Ishikawa (cell line): ENCODE results near the gene GPR152.

Experiments
- CEBPB ChIP-seq: IDR thresholded peaks from 2 replicates; pipeline ENCODE4 v1.6.1; 2012
- CREB1 ChIP-seq: IDR thresholded peaks from 2 replicates; pipeline ENCODE4 v1.6.1; 2012; ENCODE audit warnings: low read depth
- EGR1 ChIP-seq: IDR thresholded peaks from 2 replicates; pipeline ENCODE4 v1.6.1; 2012
- EP300 ChIP-seq: IDR thresholded peaks from 2 replicates; pipeline ENCODE4 v1.6.1; 2012; ENCODE audit warnings: borderline replicate concordance
- FOXM1 ChIP-seq: IDR thresholded peaks from 2 replicates; pipeline ENCODE4 v1.6.1; 2012; ENCODE audit warnings: low read depth, borderline replicate concordance
- NFIC ChIP-seq: IDR thresholded peaks from 2 replicates; pipeline ENCODE4 v1.6.1; 2012
- RAD21 ChIP-seq: IDR thresholded peaks from 2 replicates; pipeline ENCODE4 v1.6.1; 2012; ENCODE audit warnings: low read depth
- TAF1 ChIP-seq: IDR thresholded peaks from 2 replicates; pipeline ENCODE4 v1.6.1; 2012; ENCODE audit warnings: low read depth, mild to moderate bottlenecking
- TCF12 ChIP-seq: IDR thresholded peaks from 2 replicates; pipeline ENCODE4 v1.6.1; 2012; ENCODE audit warnings: low read depth
- TEAD4 ChIP-seq: IDR thresholded peaks from 2 replicates; pipeline ENCODE4 v1.6.1; 2012
- YY1 ChIP-seq: IDR thresholded peaks from 2 replicates; pipeline ENCODE4 v1.6.1; 2012; ENCODE audit warnings: low read depth
- ZBTB7A ChIP-seq: IDR thresholded peaks from 2 replicates; pipeline ENCODE4 v1.6.1; 2012; ENCODE audit warnings: low read depth
- TF ChIP-seq, protein P1 (sequence below): IDR thresholded peaks from 2 replicates; pipeline ENCODE4 v1.6.1; 2012
- TF ChIP-seq, protein P2 (sequence below): IDR thresholded peaks from 2 replicates; pipeline ENCODE4 v1.6.1; 2012; ENCODE audit warnings: low read depth, mild to moderate bottlenecking
- TF ChIP-seq, protein P3 (sequence below): IDR thresholded peaks from 2 replicates; pipeline ENCODE4 v1.6.1; 2012

Gene GPR152

DNA sequence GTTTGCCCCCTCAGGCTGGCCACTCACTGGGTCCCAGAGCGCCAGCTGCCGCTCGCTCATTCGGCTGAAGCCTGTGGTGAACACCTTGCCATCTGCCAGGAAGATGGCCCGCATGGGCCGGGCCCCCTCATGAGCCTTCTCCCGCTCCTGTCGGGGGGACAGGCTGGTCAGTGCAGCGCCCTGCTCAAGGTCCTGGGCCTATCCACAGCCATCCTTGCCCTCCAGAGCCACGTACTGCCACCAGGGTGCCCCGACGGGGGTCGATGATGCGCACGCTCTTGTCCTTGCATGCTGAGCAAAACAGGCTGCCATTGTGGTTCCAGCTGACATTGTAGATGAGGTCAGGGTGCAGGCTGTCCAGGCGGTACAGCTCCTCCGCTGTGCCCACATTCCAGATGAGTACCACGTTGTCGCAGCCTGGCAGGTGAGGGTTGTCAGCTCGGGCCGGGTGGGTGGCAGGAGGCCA, 11.4 kb downstream of the GPR152 start:
- TF ChIP-seq FOXM1 (no peak), CEBPB (no peak), NFIC (no peak), RAD21 (no peak), TCF12 (no peak), ZBTB7A (no peak), EGR1 (no peak), YY1 (no peak), CREB1 (no peak), TEAD4 (no peak), TAF1 (no peak), EP300 (no peak)
- TF ChIP-seq, protein P1, sequence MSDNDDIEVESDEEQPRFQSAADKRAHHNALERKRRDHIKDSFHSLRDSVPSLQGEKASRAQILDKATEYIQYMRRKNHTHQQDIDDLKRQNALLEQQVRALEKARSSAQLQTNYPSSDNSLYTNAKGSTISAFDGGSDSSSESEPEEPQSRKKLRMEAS = no peak
- TF ChIP-seq, protein P2, sequence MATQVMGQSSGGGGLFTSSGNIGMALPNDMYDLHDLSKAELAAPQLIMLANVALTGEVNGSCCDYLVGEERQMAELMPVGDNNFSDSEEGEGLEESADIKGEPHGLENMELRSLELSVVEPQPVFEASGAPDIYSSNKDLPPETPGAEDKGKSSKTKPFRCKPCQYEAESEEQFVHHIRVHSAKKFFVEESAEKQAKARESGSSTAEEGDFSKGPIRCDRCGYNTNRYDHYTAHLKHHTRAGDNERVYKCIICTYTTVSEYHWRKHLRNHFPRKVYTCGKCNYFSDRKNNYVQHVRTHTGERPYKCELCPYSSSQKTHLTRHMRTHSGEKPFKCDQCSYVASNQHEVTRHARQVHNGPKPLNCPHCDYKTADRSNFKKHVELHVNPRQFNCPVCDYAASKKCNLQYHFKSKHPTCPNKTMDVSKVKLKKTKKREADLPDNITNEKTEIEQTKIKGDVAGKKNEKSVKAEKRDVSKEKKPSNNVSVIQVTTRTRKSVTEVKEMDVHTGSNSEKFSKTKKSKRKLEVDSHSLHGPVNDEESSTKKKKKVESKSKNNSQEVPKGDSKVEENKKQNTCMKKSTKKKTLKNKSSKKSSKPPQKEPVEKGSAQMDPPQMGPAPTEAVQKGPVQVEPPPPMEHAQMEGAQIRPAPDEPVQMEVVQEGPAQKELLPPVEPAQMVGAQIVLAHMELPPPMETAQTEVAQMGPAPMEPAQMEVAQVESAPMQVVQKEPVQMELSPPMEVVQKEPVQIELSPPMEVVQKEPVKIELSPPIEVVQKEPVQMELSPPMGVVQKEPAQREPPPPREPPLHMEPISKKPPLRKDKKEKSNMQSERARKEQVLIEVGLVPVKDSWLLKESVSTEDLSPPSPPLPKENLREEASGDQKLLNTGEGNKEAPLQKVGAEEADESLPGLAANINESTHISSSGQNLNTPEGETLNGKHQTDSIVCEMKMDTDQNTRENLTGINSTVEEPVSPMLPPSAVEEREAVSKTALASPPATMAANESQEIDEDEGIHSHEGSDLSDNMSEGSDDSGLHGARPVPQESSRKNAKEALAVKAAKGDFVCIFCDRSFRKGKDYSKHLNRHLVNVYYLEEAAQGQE = no peak
- TF ChIP-seq, protein P3, sequence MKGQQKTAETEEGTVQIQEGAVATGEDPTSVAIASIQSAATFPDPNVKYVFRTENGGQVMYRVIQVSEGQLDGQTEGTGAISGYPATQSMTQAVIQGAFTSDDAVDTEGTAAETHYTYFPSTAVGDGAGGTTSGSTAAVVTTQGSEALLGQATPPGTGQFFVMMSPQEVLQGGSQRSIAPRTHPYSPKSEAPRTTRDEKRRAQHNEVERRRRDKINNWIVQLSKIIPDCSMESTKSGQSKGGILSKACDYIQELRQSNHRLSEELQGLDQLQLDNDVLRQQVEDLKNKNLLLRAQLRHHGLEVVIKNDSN = no peak

DNA sequence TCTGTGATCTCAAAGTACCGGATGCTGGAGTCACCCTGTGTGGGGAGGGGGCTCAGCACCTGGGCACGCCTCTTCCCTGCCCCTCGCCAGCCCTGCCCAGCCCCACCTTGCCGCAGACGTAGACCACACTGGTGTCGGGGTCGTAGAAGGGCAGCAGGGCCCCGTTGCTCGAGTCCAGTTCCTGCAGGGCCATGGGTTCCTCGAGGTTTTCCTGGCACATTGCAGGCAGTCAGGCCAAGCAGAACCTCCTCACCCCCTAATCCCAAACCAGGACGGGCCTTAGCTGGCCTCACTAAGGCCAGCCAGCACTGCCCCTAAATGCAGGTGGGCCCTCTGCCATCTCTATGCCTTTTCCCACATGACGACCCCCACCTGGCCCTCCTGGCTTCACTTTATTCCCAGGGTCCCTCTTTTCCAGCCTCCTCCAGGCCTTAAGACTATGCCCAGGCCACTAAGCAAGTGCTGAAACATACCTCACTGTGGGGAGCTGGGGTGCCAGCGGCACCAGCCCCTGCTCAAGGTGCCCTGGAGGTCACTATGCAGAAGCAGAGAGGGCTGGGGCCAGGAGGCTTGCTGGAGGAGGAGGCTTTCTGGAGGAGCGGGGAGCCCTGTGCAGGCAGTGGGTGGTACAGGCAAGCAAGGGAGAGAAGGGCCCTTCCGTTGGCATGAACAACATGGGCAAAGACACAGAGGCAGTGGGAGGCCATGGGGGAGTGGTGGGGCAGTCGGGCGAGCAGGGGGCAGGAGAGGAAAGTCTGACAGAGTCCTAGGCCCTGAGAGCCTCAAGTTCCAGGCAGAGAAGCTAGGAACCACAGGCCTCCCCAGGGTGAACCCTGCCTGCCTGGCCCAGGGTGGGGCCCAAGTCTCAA, 12.1 kb downstream of the GPR152 start:
- TF ChIP-seq EP300 = no peak
- TF ChIP-seq, protein P1 = no peak
- no peak for TF ChIP-seq FOXM1
- no peak for TF ChIP-seq EGR1
- TF ChIP-seq NFIC = no peak
- no peak for TF ChIP-seq TCF12
- TF ChIP-seq CEBPB = no peak
- TF ChIP-seq RAD21 = no peak
- no peak for TF ChIP-seq TEAD4
- TF ChIP-seq TAF1 = no peak
- TF ChIP-seq CREB1 = no peak
- TF ChIP-seq YY1 = no peak
- TF ChIP-seq, protein P2 = no peak
- TF ChIP-seq, protein P3 = no peak
- no peak for TF ChIP-seq ZBTB7A

DNA sequence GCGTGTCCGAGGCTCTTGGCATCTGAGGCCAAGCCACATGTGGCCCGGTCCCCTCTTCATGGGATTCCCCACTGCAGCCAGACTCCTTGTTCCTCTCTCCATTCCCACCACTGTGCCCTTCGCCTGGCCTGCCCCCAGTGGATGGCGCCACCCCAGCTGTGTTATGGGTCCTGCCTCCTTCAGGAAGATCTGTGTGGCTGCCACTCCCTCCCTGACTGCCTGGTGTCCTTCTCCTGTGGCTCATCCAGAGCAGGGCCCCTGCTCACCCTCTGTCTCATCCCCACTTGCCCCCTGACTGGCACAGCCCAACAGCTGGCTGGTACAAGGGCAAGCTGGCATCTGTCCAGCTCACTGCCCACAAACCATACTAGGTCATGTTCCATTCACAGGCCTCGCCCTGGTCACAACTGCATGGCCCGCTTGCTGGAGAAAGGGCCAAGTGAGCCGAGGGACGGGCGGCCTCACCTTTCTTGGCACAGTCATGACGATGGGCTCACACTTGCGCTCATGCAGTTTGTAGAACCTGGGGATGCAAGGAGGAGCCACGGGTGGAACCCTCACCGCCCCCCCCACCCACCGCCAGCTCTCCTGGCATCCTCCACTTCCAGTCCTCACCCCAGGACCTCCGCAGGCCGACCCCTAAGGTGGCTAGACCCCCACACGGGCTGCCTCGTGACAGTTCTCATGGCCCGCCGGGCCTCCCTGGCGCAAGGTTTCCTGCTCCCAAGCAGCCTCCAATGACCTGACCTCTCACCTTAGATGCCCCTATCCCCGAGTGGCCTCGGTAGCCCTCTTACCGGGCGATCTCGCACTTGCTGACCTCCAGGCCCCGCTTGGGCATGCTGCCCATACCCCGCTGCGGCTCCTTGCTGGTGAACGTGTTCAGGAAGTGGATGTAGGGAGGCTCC, 13.0 kb downstream of the GPR152 start:
- peak; percentile 46; the same call in 1 of the 2 replicates for TF ChIP-seq NFIC
- TF ChIP-seq RAD21 = peak; percentile 19; the same call in 1 of the 2 replicates
- no peak for TF ChIP-seq ZBTB7A

DNA sequence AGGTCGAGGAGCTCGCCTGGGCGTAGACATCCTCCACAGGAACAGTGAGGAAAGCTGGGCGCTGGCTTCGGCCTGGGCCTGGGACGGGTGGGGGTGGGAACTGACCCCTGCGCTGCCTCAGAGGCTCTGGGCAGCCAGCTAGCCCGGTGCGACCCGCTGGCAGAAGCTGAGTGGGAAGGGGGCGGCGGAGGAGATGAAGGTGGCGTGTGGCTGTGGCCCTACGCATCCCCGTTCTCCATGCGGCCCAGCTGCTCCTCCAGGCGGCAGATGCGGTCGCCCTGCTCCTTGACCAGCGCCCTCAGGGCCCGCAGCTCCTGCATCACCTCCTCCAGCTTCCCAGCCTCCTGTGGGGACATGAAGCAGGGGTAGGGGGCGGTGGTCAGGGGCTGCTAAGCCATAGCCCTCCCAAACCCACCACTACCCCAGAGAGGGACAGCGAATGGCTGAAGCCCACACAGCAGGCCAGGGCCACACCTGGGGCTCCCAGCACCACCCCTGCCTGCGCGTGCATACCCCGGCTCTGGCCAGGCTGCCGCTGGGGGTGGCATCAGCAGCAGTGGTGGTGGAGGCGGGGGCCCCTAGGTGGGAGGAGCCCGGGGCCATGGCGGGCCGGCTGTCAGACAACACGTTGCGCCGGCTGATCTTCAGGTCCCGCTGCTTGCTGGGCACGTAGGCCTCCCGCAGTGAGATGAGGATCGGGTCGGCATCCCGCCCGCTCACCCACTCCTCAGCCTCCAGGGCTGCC, 14.2 kb downstream of the GPR152 start:
- TF ChIP-seq NFIC (no peak), ZBTB7A (no peak), YY1 (no peak), FOXM1 (no peak), CREB1 (no peak)
- TF ChIP-seq, protein P1 = no peak
